ENCODE measurements around the gene HOXD9. TPM values are rescaled to one million over a fixed set of nuclear protein-coding genes. Genes with fewer than 3 reads are reported as not detected.

Gene HOXD9
- total RNA-seq, 1 donor from 2014 or later: not detected

DNA sequence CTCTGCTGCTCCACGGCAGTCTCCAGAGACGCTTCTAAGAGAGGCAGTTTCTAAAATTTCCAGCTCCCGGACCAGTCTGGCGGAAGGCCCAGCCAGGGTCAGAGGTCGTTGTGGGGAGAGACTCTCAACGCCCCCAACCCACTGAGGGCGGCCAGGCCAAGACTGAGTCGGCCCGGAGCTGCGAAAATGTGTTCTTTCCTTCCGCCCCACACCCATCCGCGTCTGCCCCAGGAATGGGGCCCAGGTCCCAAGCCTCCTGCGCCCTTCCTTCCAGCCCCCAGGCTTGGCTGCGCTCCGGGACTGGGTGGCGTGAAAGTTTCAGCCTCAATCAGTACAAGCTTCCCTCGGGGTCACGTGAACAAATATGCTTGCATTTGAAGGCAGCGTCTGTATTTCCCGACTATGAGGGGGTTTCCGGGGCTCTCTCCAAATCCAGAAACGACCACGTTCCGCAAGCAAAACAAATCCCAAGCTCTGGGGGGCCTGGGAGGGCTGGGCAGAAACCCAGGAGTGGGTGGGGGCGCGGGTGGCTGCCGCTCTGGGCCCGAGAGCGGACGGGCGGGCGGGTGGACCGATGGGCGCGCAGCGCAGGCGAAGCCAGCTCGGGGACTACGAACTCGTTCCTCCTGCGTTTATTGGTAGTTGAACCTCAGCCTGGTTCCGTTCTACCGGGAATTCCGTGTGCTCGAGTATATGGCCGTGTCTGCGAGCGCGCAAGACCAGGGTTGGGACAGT lies 37.9 kb downstream of the HOXD9 start:
- no peak overlapping the region for H3K4me3 ChIP-seq (ENCODE audit: low read depth, low read length)
- H3K27me3 ChIP-seq (ENCODE audit: control insufficient read depth, insufficient read depth, low read length): peaks cover 89% of the 10 kb centered on the region
- no peaks in the 10 kb centered on the region for H3K36me3 ChIP-seq (ENCODE audit: control insufficient read depth, insufficient read depth, low read length)
- DNase-seq (ENCODE audit: low read depth) (no peak), FAIRE-seq (no peak)
- TF ChIP-seq, protein P1, sequence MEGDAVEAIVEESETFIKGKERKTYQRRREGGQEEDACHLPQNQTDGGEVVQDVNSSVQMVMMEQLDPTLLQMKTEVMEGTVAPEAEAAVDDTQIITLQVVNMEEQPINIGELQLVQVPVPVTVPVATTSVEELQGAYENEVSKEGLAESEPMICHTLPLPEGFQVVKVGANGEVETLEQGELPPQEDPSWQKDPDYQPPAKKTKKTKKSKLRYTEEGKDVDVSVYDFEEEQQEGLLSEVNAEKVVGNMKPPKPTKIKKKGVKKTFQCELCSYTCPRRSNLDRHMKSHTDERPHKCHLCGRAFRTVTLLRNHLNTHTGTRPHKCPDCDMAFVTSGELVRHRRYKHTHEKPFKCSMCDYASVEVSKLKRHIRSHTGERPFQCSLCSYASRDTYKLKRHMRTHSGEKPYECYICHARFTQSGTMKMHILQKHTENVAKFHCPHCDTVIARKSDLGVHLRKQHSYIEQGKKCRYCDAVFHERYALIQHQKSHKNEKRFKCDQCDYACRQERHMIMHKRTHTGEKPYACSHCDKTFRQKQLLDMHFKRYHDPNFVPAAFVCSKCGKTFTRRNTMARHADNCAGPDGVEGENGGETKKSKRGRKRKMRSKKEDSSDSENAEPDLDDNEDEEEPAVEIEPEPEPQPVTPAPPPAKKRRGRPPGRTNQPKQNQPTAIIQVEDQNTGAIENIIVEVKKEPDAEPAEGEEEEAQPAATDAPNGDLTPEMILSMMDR (IDR thresholded peaks at IDR 0.05; ENCODE audit: insufficient read depth, low read length, severe bottlenecking): no peak

- DNase-seq (ENCODE audit: low read depth): no peak
- no peak overlapping the region for H3K4me3 ChIP-seq (ENCODE audit: low read depth, low read length)
- no peaks in the 10 kb centered on the region for H3K36me3 ChIP-seq (ENCODE audit: control insufficient read depth, insufficient read depth, low read length)
- TF ChIP-seq, protein P1 (IDR thresholded peaks at IDR 0.05; ENCODE audit: insufficient read depth, low read length, severe bottlenecking): no peak
- FAIRE-seq: no peak
- peaks cover 92% of the 10 kb centered on the region for H3K27me3 ChIP-seq (ENCODE audit: control insufficient read depth, insufficient read depth, low read length)
Observed at GRCh38 chr2:176160986-176161824, 38.7 kb downstream of the HOXD9 start.

- no peak for DNase-seq (ENCODE audit: low read depth)
- TF ChIP-seq, protein P1 (IDR thresholded peaks at IDR 0.05; ENCODE audit: insufficient read depth, low read length, severe bottlenecking): no peak
- Histone ChIP-seq H3K27me3 (ENCODE audit: control insufficient read depth, insufficient read depth, low read length) (peaks cover 86% of the 10 kb centered on the region), H3K36me3 (ENCODE audit: control insufficient read depth, insufficient read depth, low read length) (no peaks in the 10 kb centered on the region), H3K4me3 (ENCODE audit: low read depth, low read length) (no peak overlapping the region)
- no peak for FAIRE-seq
Observed at GRCh38 chr2:176161825-176162626, 39.5 kb downstream of the HOXD9 start.

- FAIRE-seq: no peak
- TF ChIP-seq, protein P1 (IDR thresholded peaks at IDR 0.05; ENCODE audit: insufficient read depth, low read length, severe bottlenecking): no peak
- Histone ChIP-seq H3K27me3 (ENCODE audit: control insufficient read depth, insufficient read depth, low read length) (peaks cover 78% of the 10 kb centered on the region), H3K4me3 (ENCODE audit: low read depth, low read length) (no peak overlapping the region), H3K36me3 (ENCODE audit: control insufficient read depth, insufficient read depth, low read length) (no peaks in the 10 kb centered on the region)
- no peak for DNase-seq (ENCODE audit: low read depth)
Observed at GRCh38 chr2:176162911-176163671, 40.6 kb downstream of the HOXD9 start.

DNA sequence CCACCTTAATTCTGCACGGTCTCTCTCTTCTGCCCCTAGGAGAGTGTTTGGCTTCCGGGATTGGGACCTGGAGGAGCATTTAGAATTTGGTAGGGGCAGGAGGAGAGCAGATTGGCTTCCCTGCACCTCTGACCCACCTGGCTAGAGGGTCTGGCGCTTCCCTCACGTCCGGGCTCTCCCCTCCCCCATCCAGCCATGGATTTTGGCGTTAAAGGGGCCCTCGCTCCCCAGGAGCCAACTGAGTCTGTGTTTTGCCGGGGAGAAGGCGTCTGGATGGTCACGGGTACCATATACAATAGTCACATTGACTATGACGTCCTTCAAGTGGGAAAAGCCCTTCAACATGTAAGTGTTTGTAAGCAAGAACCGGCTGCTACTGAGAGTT lies 41.1 kb downstream of the HOXD9 start:
- H3K4me3 ChIP-seq (ENCODE audit: low read depth, low read length): no peak overlapping the region
- peaks cover 73% of the 10 kb centered on the region for H3K27me3 ChIP-seq (ENCODE audit: control insufficient read depth, insufficient read depth, low read length)
- DNase-seq (ENCODE audit: low read depth) (no peak), FAIRE-seq (no peak)
- H3K36me3 ChIP-seq (ENCODE audit: control insufficient read depth, insufficient read depth, low read length): no peaks in the 10 kb centered on the region
- TF ChIP-seq, protein P1 (IDR thresholded peaks at IDR 0.05; ENCODE audit: insufficient read depth, low read length, severe bottlenecking): no peak
